Neural progenitor cell (in vitro differentiated cells): ENCODE data around the gene ELL. TPM values are rescaled to one million over a fixed set of nuclear protein-coding genes. Genes with fewer than 3 reads are reported as not detected.

Experiments used
- DNase-seq: peaks from one replicate; pipeline ENCODE4 v3.0.0-alpha.2; 2016; ENCODE audit warnings: low spot score
- H2AFZ ChIP-seq: fragments of 200-600 bp; sonication (generic); replicated peaks from 2 replicates; pipeline ENCODE4 v1.6.1; 2016; ENCODE audit warnings: antibody characterized with exemption
- H3F3A ChIP-seq: fragments of 200-600 bp; sonication (generic); 2 replicates; pipeline ENCODE4 v1.6.1; 2016; ENCODE audit warnings: antibody characterized with exemption, low read depth
- H3K27ac ChIP-seq: fragments of 200-600 bp; sonication (generic); 2 replicates; pipeline ENCODE4 v1.5.1; 2016; ENCODE audit warnings: mild to moderate bottlenecking
- H3K27me3 ChIP-seq: fragments of 200-600 bp; sonication (generic); 2 replicates; pipeline ENCODE4 v1.6.1; 2016; ENCODE audit warnings: mild to moderate bottlenecking, moderate library complexity
- H3K36me3 ChIP-seq: fragments of 200-600 bp; sonication (generic); 2 replicates; pipeline ENCODE4 v1.5.1; 2016
- H3K4me1 ChIP-seq: fragments of 200-600 bp; sonication (generic); 2 replicates; pipeline ENCODE4 v1.6.1; 2016; ENCODE audit warnings: mixed run types
- H3K4me2 ChIP-seq: fragments of 200-600 bp; sonication (generic); 2 replicates; pipeline ENCODE4 v1.6.1; 2016
- H3K4me3 ChIP-seq: fragments of 200-600 bp; sonication (generic); 2 replicates; pipeline ENCODE4 v1.5.1; 2016
- H3K79me2 ChIP-seq: fragments of 200-600 bp; sonication (generic); 2 replicates; pipeline ENCODE4 v1.6.1; 2016; ENCODE audit warnings: low read depth
- H3K9ac ChIP-seq: fragments of 200-600 bp; sonication (generic); 2 replicates; pipeline ENCODE4 v1.6.1; 2016
- H3K9me3 ChIP-seq: fragments of 200-600 bp; sonication (generic); 2 replicates; pipeline ENCODE4 v1.5.1; 2016; ENCODE audit warnings: low read depth
- H4K20me1 ChIP-seq: fragments of 200-600 bp; sonication (generic); 2 replicates; pipeline ENCODE4 v1.6.1; 2016; ENCODE audit warnings: low read depth
- H3K27ac Mint-ChIP-seq: 3 replicates; pipeline ENCODE4 v1.8.0; 2021; ENCODE audit warnings: mixed read lengths
- H3K27me3 Mint-ChIP-seq: 2 replicates; pipeline ENCODE4 v1.8.0; 2022; ENCODE audit warnings: low read depth, mild to moderate bottlenecking, inconsistent platforms, moderate library complexity, mixed read lengths; ENCODE audit not compliant: insufficient read depth
- H3K36me3 Mint-ChIP-seq: 3 replicates; pipeline ENCODE4 v1.8.0; 2021; ENCODE audit warnings: mixed read lengths
- H3K4me1 Mint-ChIP-seq: 3 replicates; pipeline ENCODE4 v1.8.0; 2021; ENCODE audit warnings: mixed read lengths
- H3K4me3 Mint-ChIP-seq: 3 replicates; pipeline ENCODE4 v1.8.0; 2021; ENCODE audit warnings: mild to moderate bottlenecking, moderate library complexity, mixed read lengths
- H3K9me3 Mint-ChIP-seq: 3 replicates; pipeline ENCODE4 v1.8.0; 2020; ENCODE audit warnings: mixed read lengths
- EZH2 ChIP-seq: fragments of 200-600 bp; sonication (generic); IDR thresholded peaks from 2 replicates; pipeline ENCODE4 v1.6.1; 2017; ENCODE audit warnings: antibody characterized with exemption, mild to moderate bottlenecking, moderate library complexity
- EZH2phosphoT487 ChIP-seq: fragments of 200-600 bp; sonication (generic); IDR thresholded peaks from 2 replicates; pipeline ENCODE4 v1.6.1; 2017; ENCODE audit warnings: antibody characterized with exemption
- total RNA-seq: library from RNA; depleted of rRNA; stranded (reverse); fragments of >200 nt; gene quantifications from 2 replicates; pipeline ENCODE4 v1.2.3, GENCODE V29; 2015; ENCODE audit warnings: low replicate concordance
- TF ChIP-seq, protein P1 (sequence below): fragments of 200-600 bp; sonication (generic); IDR thresholded peaks from 2 replicates; pipeline ENCODE4 v1.5.1; 2017; ENCODE audit warnings: antibody characterized with exemption, mild to moderate bottlenecking

The ELL gene
- total RNA-seq, 1 donor from 2014 or later, result 2.9 TPM

- no peaks in the 10 kb centered on the region for H3K9me3 ChIP-seq
- H3K9ac ChIP-seq, result no peak overlapping the region
- H3F3A ChIP-seq, result no peaks in the 10 kb centered on the region
- peaks cover 9% of the 10 kb centered on the region for H3K79me2 ChIP-seq
- no peaks in the 10 kb centered on the region for H3K4me1 ChIP-seq
- H3K4me2 ChIP-seq, result no peak overlapping the region
- Mint-ChIP-seq H3K4me1 (peaks cover 43% of the 10 kb centered on the region), H3K27me3 (peaks cover 11% of the 10 kb centered on the region), H3K4me3 (no peak overlapping the region), H3K27ac (peak overlapping the region; percentile 51), H3K36me3 (peaks cover 2% of the 10 kb centered on the region), H3K9me3 (no peaks in the 10 kb centered on the region)
- no peaks in the 10 kb centered on the region for H3K36me3 ChIP-seq
- TF ChIP-seq EZH2 (no peak), EZH2phosphoT487 (no peak)
- TF ChIP-seq, protein P1, sequence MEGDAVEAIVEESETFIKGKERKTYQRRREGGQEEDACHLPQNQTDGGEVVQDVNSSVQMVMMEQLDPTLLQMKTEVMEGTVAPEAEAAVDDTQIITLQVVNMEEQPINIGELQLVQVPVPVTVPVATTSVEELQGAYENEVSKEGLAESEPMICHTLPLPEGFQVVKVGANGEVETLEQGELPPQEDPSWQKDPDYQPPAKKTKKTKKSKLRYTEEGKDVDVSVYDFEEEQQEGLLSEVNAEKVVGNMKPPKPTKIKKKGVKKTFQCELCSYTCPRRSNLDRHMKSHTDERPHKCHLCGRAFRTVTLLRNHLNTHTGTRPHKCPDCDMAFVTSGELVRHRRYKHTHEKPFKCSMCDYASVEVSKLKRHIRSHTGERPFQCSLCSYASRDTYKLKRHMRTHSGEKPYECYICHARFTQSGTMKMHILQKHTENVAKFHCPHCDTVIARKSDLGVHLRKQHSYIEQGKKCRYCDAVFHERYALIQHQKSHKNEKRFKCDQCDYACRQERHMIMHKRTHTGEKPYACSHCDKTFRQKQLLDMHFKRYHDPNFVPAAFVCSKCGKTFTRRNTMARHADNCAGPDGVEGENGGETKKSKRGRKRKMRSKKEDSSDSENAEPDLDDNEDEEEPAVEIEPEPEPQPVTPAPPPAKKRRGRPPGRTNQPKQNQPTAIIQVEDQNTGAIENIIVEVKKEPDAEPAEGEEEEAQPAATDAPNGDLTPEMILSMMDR, result no peak
- H3K27me3 ChIP-seq, result no peaks in the 10 kb centered on the region
- no peak for DNase-seq
- H2AFZ ChIP-seq, result no peak overlapping the region
- H3K4me3 ChIP-seq, result no peak overlapping the region
- no peak overlapping the region for H3K27ac ChIP-seq
- H4K20me1 ChIP-seq, result peaks cover 51% of the 10 kb centered on the region
Observed at GRCh38 chr19:18486746-18487145, 35.1 kb downstream of the ELL start.

DNA sequence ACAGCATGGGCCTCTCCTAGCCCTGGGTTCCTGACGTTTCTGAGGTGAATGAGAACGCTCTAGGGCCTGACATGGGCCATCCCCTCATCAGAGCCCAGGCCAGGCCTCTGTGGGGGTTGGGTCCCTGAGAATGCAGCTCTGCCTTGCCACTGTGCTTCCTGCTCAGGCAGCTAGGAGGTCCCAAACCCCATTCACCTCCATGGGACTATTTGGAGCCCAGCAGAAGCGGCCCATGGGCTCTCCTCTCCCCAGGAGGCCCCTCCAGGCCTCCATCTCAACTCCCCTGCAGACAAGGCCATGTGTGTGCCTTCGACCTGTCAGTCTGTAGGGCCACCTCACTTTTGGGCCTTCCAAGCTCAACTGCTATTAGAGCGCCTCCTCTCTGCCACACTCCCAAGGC, 36.9 kb downstream of the ELL start:
- peaks cover 2% of the 10 kb centered on the region for H3K36me3 Mint-ChIP-seq
- no peak for DNase-seq
- TF ChIP-seq, protein P1, result no peak
- no peak for TF ChIP-seq EZH2
- TF ChIP-seq EZH2phosphoT487, result no peak
- no peak overlapping the region for H3K27ac Mint-ChIP-seq
- Histone ChIP-seq H3K79me2 (peaks cover 9% of the 10 kb centered on the region), H3F3A (no peaks in the 10 kb centered on the region), H2AFZ (no peak overlapping the region), H3K4me3 (no peak overlapping the region), H3K27ac (no peak overlapping the region), H3K9me3 (no peaks in the 10 kb centered on the region), H3K4me2 (no peak overlapping the region), H3K27me3 (no peaks in the 10 kb centered on the region), H3K9ac (no peak overlapping the region), H3K36me3 (no peaks in the 10 kb centered on the region), H3K4me1 (no peaks in the 10 kb centered on the region), H4K20me1 (peaks cover 41% of the 10 kb centered on the region)
- peaks cover 3% of the 10 kb centered on the region for H3K9me3 Mint-ChIP-seq
- H3K4me3 Mint-ChIP-seq, result no peak overlapping the region
- peaks cover 6% of the 10 kb centered on the region for H3K27me3 Mint-ChIP-seq
- H3K4me1 Mint-ChIP-seq, result peaks cover 35% of the 10 kb centered on the region

- Histone ChIP-seq H3K27me3 (no peaks in the 10 kb centered on the region), H3K4me3 (no peak overlapping the region), H3K9me3 (no peaks in the 10 kb centered on the region), H3K27ac (no peak overlapping the region), H3K4me2 (no peak overlapping the region), H3K4me1 (no peaks in the 10 kb centered on the region), H4K20me1 (peaks cover 26% of the 10 kb centered on the region), H3K79me2 (peaks cover 9% of the 10 kb centered on the region), H3K36me3 (no peaks in the 10 kb centered on the region), H3F3A (no peaks in the 10 kb centered on the region), H3K9ac (no peak overlapping the region), H2AFZ (no peak overlapping the region)
- TF ChIP-seq EZH2phosphoT487 (no peak), EZH2 (no peak)
- TF ChIP-seq, protein P1, result no peak
- no peak overlapping the region for H3K4me3 Mint-ChIP-seq
- H3K27me3 Mint-ChIP-seq, result peaks cover 6% of the 10 kb centered on the region
- peaks cover 3% of the 10 kb centered on the region for H3K9me3 Mint-ChIP-seq
- peaks cover 27% of the 10 kb centered on the region for H3K4me1 Mint-ChIP-seq
- no peak for DNase-seq
- no peak overlapping the region for H3K27ac Mint-ChIP-seq
- H3K36me3 Mint-ChIP-seq, result peaks cover 2% of the 10 kb centered on the region
Observed at GRCh38 chr19:18483119-18483890, 38.6 kb downstream of the ELL start.
